SH-SY5Y (cell line): Measurements from ENCODE around the gene ARHGEF37.

Source experiments
- GATA2 ChIP-seq: IDR thresholded peaks from 2 replicates; pipeline ENCODE4 v1.6.1; 2011; ENCODE audit warnings: mild to moderate bottlenecking, low read depth, low read length
- GATA3 ChIP-seq: IDR thresholded peaks from 2 replicates; pipeline ENCODE4 v1.6.1; 2011; ENCODE audit warnings: low read depth, mild to moderate bottlenecking, low read length, moderate library complexity

DNA sequence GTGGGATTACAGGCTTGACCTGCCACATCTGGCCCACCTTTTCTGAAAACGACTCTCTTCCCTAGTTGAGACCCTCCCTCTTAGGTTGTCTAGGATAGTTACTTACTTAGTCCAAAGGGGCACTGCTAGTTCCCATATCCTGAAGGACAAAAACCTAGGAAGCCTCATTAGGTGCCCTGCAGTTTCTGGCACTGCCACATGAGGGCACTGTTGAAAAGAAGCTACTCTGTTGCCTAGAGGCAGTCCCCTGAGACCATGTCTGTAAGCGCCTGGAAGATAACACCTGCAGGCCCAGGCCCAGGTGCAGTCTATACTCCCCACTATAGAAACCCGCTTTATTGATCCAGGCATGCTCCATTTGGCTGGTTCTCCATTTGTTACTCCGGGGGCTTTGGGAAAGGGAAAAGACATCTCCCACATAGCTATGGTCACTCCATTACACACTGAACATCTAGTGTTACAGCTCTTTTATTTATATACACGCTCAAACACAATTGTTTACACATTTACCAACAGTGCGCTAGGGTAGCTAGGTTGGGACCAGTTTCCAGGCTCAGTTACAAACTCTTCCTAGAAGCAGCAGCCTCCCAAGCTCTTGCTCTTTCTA, 75.4 kb downstream of the ARHGEF37 start:
- TF ChIP-seq GATA2 (no peak), GATA3 (no peak)
